Heart left ventricle (tissue), 13 donors: ENCODE results near the gene ATP6V0A4.

Experiments used
- CTCF ChIP-seq, 12 donors: fragments of 200-600 bp; sonication (generic) in 4 of 12; IDR thresholded peaks; one replicate each; pipeline versions ENCODE4 v1.5.0 to v1.8.0; 2018 to 2022; ENCODE audit warnings: antibody characterized with exemption in 12 of 12, mild to moderate bottlenecking in 5 of 12
- POLR2A ChIP-seq, 2 donors: fragments of 450-650 bp; IDR thresholded peaks; one replicate each; pipeline ENCODE4 v1.6.1; 2017; ENCODE audit warnings: antibody characterized with exemption in 2 of 2, mild to moderate bottlenecking in 2 of 2, moderate library complexity in 2 of 2
- donor health status: ischemic (EF 13 %, LVEDD 7.1; RV severe dilation, severe dysfunction).
- donor health status: DM: no; HTN: yes; CAD: no.
- donor health status: DM: no; HTN: no; CAD: no.
- donor health status: ischemic (EF 25% LVEDD 6.9; RV normal size, moderate dysfunction).
- donor health status: ischemic (EF 25% LVEDD 5.7; RV mildly dilated, moderate dysfunction).
- donor health status: ischemic (EF 35%, LVEDD 5.7; RV mildly dilated, moderate dysfunction).
- donor health status: nonischemic (EF 11% LVEDD 7.7; RV severe dilation, severe dysfunction).
- donor health status: DM: yes; HTN: yes; CAD: no.
- donor health status: PGD.
- donor health status: ischemic (EF 29% LVEDD 5.4; RV normal size, mild dysfunction).
- donor health status: nonischemic (EF 23%, LVEDD 6.1; RV moderate dilation, normal function).

DNA sequence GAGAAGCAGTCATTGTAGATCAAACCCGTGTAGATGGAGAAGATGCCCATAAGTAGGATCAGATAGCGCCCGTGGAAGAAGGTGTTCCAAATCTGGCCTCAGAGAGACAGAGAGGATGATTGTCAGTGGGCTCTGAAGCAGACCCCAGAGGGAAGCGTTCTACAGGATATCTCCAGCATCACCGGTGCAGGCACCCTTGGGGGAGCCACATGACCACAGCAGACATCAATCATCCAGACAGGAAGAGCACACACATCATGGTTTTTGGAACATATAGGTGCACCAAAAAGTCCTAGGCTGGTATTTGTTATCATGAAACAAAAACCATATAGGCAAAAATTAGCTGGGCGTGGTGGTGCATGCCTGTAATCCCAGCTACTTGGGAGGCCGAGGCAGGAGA lies 52.8 kb downstream of the ATP6V0A4 start:
- TF ChIP-seq POLR2A (IDR thresholded peaks at IDR 0.05) (no peak), CTCF (IDR thresholded peaks at IDR 0.05) (no peak)
